H1 (cell line): ENCODE measurements around the gene ARID1B. TPM values are rescaled to one million over a fixed set of nuclear protein-coding genes. Genes with fewer than 3 reads are reported as not detected.

Experiments
- CTCF ChIA-PET: fragments of 300-600 bp; sonication (Branson Sonifier 250); formaldehyde crosslinking; loops from one replicate; lab custom pipeline; 2021; ENCODE audit not compliant: partially characterized antibody; lab: Charles Lee
- POLR2A ChIA-PET: fragments of 300-600 bp; sonication (Branson Sonifier 250); formaldehyde crosslinking; loops from one replicate; lab custom pipeline; 2021; ENCODE audit warnings: inconsistent platforms; ENCODE audit not compliant: partially characterized antibody; lab: Charles Lee
- DNase-seq, 2 experiments: peaks; one replicate each; pipeline versions ENCODE4 v3.0.0 to v3.0.0-alpha.2; 2010 to 2022; ENCODE audit warnings: low spot score in 2 of 2, low read depth in 1 of 2, mixed read lengths in 1 of 2
- FAIRE-seq: peaks from 2 replicates; lab custom pipeline; 2011; peaks lifted over from hg19 to GRCh38; lab: Jason Lieb, UNC
- H2AFZ ChIP-seq: 2 replicates; pipeline ENCODE4 v1.8.1; 2012; ENCODE audit warnings: low read length, inconsistent platforms
- H2AK5ac ChIP-seq: 2 replicates; pipeline ENCODE4 v1.6.1; 2013; ENCODE audit warnings: low read depth, low read length
- H2BK120ac ChIP-seq: replicated peaks from 2 replicates; pipeline ENCODE3; 2013; ENCODE audit warnings: low read depth, low read length, inconsistent platforms
- H2BK12ac ChIP-seq: 2 replicates; pipeline ENCODE4 v1.6.1; 2013; ENCODE audit warnings: low read depth, low read length
- H2BK15ac ChIP-seq: 2 replicates; pipeline ENCODE4 v1.6.1; 2013; ENCODE audit warnings: low read length
- H2BK20ac ChIP-seq: 2 replicates; pipeline ENCODE4 v1.6.1; 2013; ENCODE audit warnings: low read length
- H2BK5ac ChIP-seq: 2 replicates; pipeline ENCODE4 v1.6.1; 2013; ENCODE audit warnings: low read depth, low read length
- H3K14ac ChIP-seq: 2 replicates; pipeline ENCODE4 v1.6.1; 2013; ENCODE audit warnings: inconsistent platforms; ENCODE audit not compliant: insufficient read length
- H3K18ac ChIP-seq: 2 replicates; pipeline ENCODE4 v1.6.1; 2013; ENCODE audit warnings: low read length; ENCODE audit errors: extremely low read depth
- H3K23ac ChIP-seq: 2 replicates; pipeline ENCODE4 v1.6.1; 2013; ENCODE audit warnings: inconsistent platforms; ENCODE audit not compliant: insufficient read length
- H3K23me2 ChIP-seq: 2 replicates; pipeline ENCODE4 v1.6.1; 2013; ENCODE audit warnings: low read depth, low read length
- H3K27ac ChIP-seq: 2 replicates; pipeline ENCODE4 v1.6.1; 2011; ENCODE audit warnings: low read depth, low read length, inconsistent platforms
- H3K27me3 ChIP-seq, 4 experiments: replicated peaks in 1 of 4; 1 replicate in 1 of 4; 2 replicates in 3 of 4; pipeline versions ENCODE4 v1.6.1 to v1.8.1; 2011 to 2013; ENCODE audit warnings: low read length in 3 of 4, mild to moderate bottlenecking in 3 of 4, inconsistent platforms in 2 of 4, mixed read lengths in 2 of 4, moderate library complexity in 1 of 4; ENCODE audit not compliant: control insufficient read depth in 3 of 4, insufficient read depth in 3 of 4; ENCODE audit errors: extremely low read depth in 1 of 4
- H3K36me3 ChIP-seq, 4 experiments: 2 replicates each; pipeline versions ENCODE4 v1.6.1 to v1.8.1; 2011 to 2013; ENCODE audit warnings: mild to moderate bottlenecking in 4 of 4, low read length in 3 of 4, moderate library complexity in 2 of 4, control low read depth in 1 of 4, inconsistent platforms in 1 of 4; ENCODE audit not compliant: insufficient read depth in 4 of 4, control insufficient read depth in 2 of 4
- H3K4ac ChIP-seq: replicated peaks from 2 replicates; pipeline ENCODE3; 2013; ENCODE audit warnings: low read length, low read depth, mixed read lengths, inconsistent platforms; ENCODE audit not compliant: insufficient read length
- H3K4me1 ChIP-seq, 4 experiments: replicated peaks in 1 of 4; 1 replicate in 1 of 4; 2 replicates in 3 of 4; pipeline versions ENCODE4 v1.6.1 to v1.8.1; 2011 to 2013; ENCODE audit warnings: low read length in 3 of 4, inconsistent platforms in 2 of 4, mixed read lengths in 1 of 4; ENCODE audit not compliant: insufficient read depth in 4 of 4, control insufficient read depth in 3 of 4
- H3K4me2 ChIP-seq, 2 experiments: 2 replicates each; pipeline versions ENCODE4 v1.6.1 to v1.8.1; 2011 to 2013; ENCODE audit warnings: low read depth in 2 of 2, low read length in 2 of 2, control low read depth in 1 of 2, inconsistent platforms in 1 of 2, mild to moderate bottlenecking in 1 of 2; ENCODE audit not compliant: insufficient read depth in 1 of 2
- H3K4me3 ChIP-seq, 4 experiments: fragments of 200-600, 300-600 bp in 1 of 4; sonication (generic), shearing (Covaris generic), sonication (Bioruptor Twin) in 1 of 4; 2 replicates each; pipeline versions ENCODE4 v1.5.1 to v1.8.1; 2011 to 2016; ENCODE audit warnings: low read length in 4 of 4, low read depth in 3 of 4, control low read depth in 2 of 4, inconsistent platforms in 2 of 4, mild to moderate bottlenecking in 2 of 4, mixed read lengths in 1 of 4, moderate library complexity in 1 of 4; ENCODE audit not compliant: insufficient read depth in 2 of 4; ENCODE audit errors: extremely low read depth in 1 of 4
- H3K56ac ChIP-seq: replicated peaks from 2 replicates; pipeline ENCODE3; 2013; ENCODE audit warnings: low read depth, mild to moderate bottlenecking, mixed read lengths, low read length, inconsistent platforms; ENCODE audit not compliant: insufficient read length
- H3K79me1 ChIP-seq: 2 replicates; pipeline ENCODE4 v1.6.1; 2013; ENCODE audit warnings: low read depth, low read length, control low read depth
- H3K79me2 ChIP-seq, 2 experiments: 2 replicates each; pipeline versions ENCODE4 v1.6.1 to v1.8.1; 2012 to 2013; ENCODE audit warnings: low read length in 2 of 2, mild to moderate bottlenecking in 2 of 2, inconsistent platforms in 1 of 2; ENCODE audit not compliant: insufficient read depth in 2 of 2, control insufficient read depth in 1 of 2
- H3K9ac ChIP-seq, 4 experiments: replicated peaks in 1 of 4; 1 replicate in 1 of 4; 2 replicates in 3 of 4; pipeline versions ENCODE4 v1.6.1 to v1.8.1; 2011 to 2013; ENCODE audit warnings: low read depth in 3 of 4, low read length in 3 of 4, control low read depth in 2 of 4, mild to moderate bottlenecking in 2 of 4, moderate library complexity in 2 of 4, inconsistent platforms in 1 of 4; ENCODE audit errors: extremely low read depth in 1 of 4
- H3K9me3 ChIP-seq, 2 experiments: 2 replicates each; pipeline versions ENCODE4 v1.6.1 to v1.8.1; 2012 to 2013; ENCODE audit warnings: mild to moderate bottlenecking in 2 of 2, moderate library complexity in 2 of 2, control low read depth in 1 of 2, inconsistent platforms in 1 of 2, low read depth in 1 of 2, low read length in 1 of 2, mixed read lengths in 1 of 2; ENCODE audit not compliant: insufficient read depth in 2 of 2
- H4K20me1 ChIP-seq, 2 experiments: replicated peaks in 1 of 2; 2 replicates each; pipeline versions ENCODE3 to v1.8.1; 2011 to 2013; ENCODE audit warnings: inconsistent platforms in 2 of 2, low read length in 2 of 2, mild to moderate bottlenecking in 1 of 2; ENCODE audit not compliant: insufficient read depth in 2 of 2, control insufficient read depth in 1 of 2
- H4K5ac ChIP-seq: 2 replicates; pipeline ENCODE4 v1.6.1; 2013; ENCODE audit warnings: low read length, low read depth, mixed read lengths, inconsistent platforms; ENCODE audit not compliant: insufficient read length
- H4K8ac ChIP-seq: 2 replicates; pipeline ENCODE4 v1.8.0; 2013; ENCODE audit warnings: mild to moderate bottlenecking, moderate library complexity, low read length, inconsistent platforms; ENCODE audit not compliant: insufficient read depth; ENCODE audit errors: extremely low read depth
- H4K91ac ChIP-seq: replicated peaks from 2 replicates; pipeline ENCODE3; 2013; ENCODE audit warnings: low read length, mixed read lengths, inconsistent platforms; ENCODE audit not compliant: insufficient read length
- ATF2 ChIP-seq: IDR thresholded peaks from 2 replicates; pipeline ENCODE4 v1.6.1; 2012; ENCODE audit warnings: low read length, inconsistent platforms
- BACH1 ChIP-seq: IDR thresholded peaks from 2 replicates; pipeline ENCODE4 v1.6.1; 2012; ENCODE audit warnings: low read length, improper control_type of control experiment
- CBX5 ChIP-seq: fragments of 300-800, 300-1000 bp; sonication (generic); IDR thresholded peaks from 2 replicates; pipeline ENCODE4 v1.7.1; 2016; ENCODE audit warnings: antibody characterized with exemption, low read length, low read depth
- CEBPB ChIP-seq: IDR thresholded peaks from 2 replicates; pipeline ENCODE4 v1.6.1; 2012; ENCODE audit warnings: low read depth, low read length
- CHD2 ChIP-seq: IDR thresholded peaks from 2 replicates; pipeline ENCODE4 v1.6.1; 2012; ENCODE audit warnings: low read length, improper control_type of control experiment
- CREB1 ChIP-seq: IDR thresholded peaks from 2 replicates; pipeline ENCODE4 v1.6.1; 2012; ENCODE audit warnings: inconsistent platforms
- GTF2F1 ChIP-seq: IDR thresholded peaks from 2 replicates; pipeline ENCODE4 v1.6.1; 2012; ENCODE audit warnings: low read depth, low read length, improper control_type of control experiment, borderline replicate concordance
- HDAC2 ChIP-seq, 2 experiments: fragments of 300-600 bp in 1 of 2; sonication (generic) in 1 of 2; IDR thresholded peaks; 2 replicates each; pipeline ENCODE4 v1.6.1; 2011 to 2012; ENCODE audit warnings: low read depth in 2 of 2, low read length in 2 of 2, mild to moderate bottlenecking in 2 of 2, moderate library complexity in 2 of 2, borderline replicate concordance in 1 of 2, inconsistent platforms in 1 of 2
- KDM5A ChIP-seq: fragments of 200-600 bp; IDR thresholded peaks from 2 replicates; pipeline ENCODE4 v1.7.1; 2012; ENCODE audit warnings: mild to moderate bottlenecking, low read length, inconsistent platforms, mixed read lengths
- NRF1 ChIP-seq: IDR thresholded peaks from 2 replicates; pipeline ENCODE4 v1.6.1; 2011; ENCODE audit warnings: mild to moderate bottlenecking, low read depth, low read length, improper control_type of control experiment
- SP1 ChIP-seq: IDR thresholded peaks from 2 replicates; pipeline ENCODE4 v1.6.1; 2011; ENCODE audit warnings: low read depth, low read length
- TAF1 ChIP-seq: IDR thresholded peaks from 2 replicates; pipeline ENCODE4 v1.6.1; 2011; ENCODE audit warnings: mild to moderate bottlenecking, low read depth, low read length
- TAF7 ChIP-seq: optimal IDR thresholded peaks from 2 replicates; pipeline ENCODE3; 2011; ENCODE audit warnings: low read depth, mild to moderate bottlenecking, inconsistent platforms, low read length, moderate library complexity, borderline replicate concordance
- TEAD4 ChIP-seq: IDR thresholded peaks from 2 replicates; pipeline ENCODE4 v1.6.1; 2012; ENCODE audit warnings: low read depth, low read length, inconsistent platforms, mixed read lengths
- WGBS, 2 experiments: shearing (Covaris generic) in 1 of 2; methylation state at CpG; one replicate each; pipeline versions ENCODE4 v1.1.6 to v1.1.7; 2013 to 2015; ENCODE audit warnings: low lambda C conversion rate in 2 of 2, mixed read lengths in 2 of 2, inconsistent platforms in 1 of 2, low coverage in 1 of 2, missing lambda C conversion rate in 1 of 2; ENCODE audit not compliant: insufficient replicate concordance in 2 of 2, insufficient coverage in 1 of 2, insufficient read length in 1 of 2; ENCODE audit errors: extremely low coverage in 1 of 2, missing lambda C conversion rate in 1 of 2; 5-methylcytosine and 5-hydroxymethylcytosine counted together
- polyA plus RNA-seq, 7 experiments: library from polyadenylated mRNA; depleted of rRNA in 3 of 7; stranded (reverse) in 5 of 7; unstranded in 2 of 7; fragments of >200 nt in 5 of 7; fragments of 200-250 nt in 2 of 7; gene quantifications; 1 replicate in 5 of 7; 2 replicates in 1 of 7; 4 replicates in 1 of 7; pipeline versions ENCODE4 v1.2.1 to v1.2.3, GENCODE V29; 2011 to 2013; ENCODE audit warnings: missing spikeins in 2 of 7, mixed read lengths in 2 of 7
- total RNA-seq: library from RNA; stranded (reverse); fragmentation: NEBNext Ultra II Directional; extraction: Animal tissue kit (Norgen Biotek cat#: 25700); gene quantifications from 2 replicates; pipeline ENCODE4 v1.2.1, GENCODE V29; 2021

Gene ARID1B
- total and polyA plus RNA-seq, 2 of the 8 experiments (the other 6 are each of a cell fraction or from before 2014, with no cell fraction given): 24.3 to 70.3 TPM

- WGBS, 2 experiments: 91% methylated on average over 11 of the region's 11 CpGs; no CpG with 5 or more reads in 1 of the 2 experiments
- no peaks in the 10 kb centered on the region for H3K9me3 ChIP-seq
- no peak overlapping the region for H3K4me2 ChIP-seq
- no peak overlapping the region for H3K27ac ChIP-seq
- H3K4me1 ChIP-seq: no peaks in the 10 kb centered on the region
- H2AK5ac ChIP-seq: no peak overlapping the region
- H2AFZ ChIP-seq: no peak overlapping the region
- FAIRE-seq: no peak
- no peak overlapping the region for H3K14ac ChIP-seq
- H3K23ac ChIP-seq: no peak overlapping the region
- no peak overlapping the region for H2BK5ac ChIP-seq
- no peak overlapping the region for H2BK15ac ChIP-seq
- H4K8ac ChIP-seq: no peak overlapping the region
- POLR2A ChIA-PET: interaction anchor here (1.1 kb wide), 1 partner anchor 17 kb away, joined by 4 read pairs; no protein-coding TSS in a partner anchor
- DNase-seq: no peak
- CTCF ChIA-PET: interaction anchor here (0.9 to 1.0 kb wide), 2 partner anchors 8 to 26 kb away, joined by 3 read pairs; no protein-coding TSS in a partner anchor
- no peak overlapping the region for H2BK12ac ChIP-seq
- H2BK120ac ChIP-seq: no peak overlapping the region
- H3K36me3 ChIP-seq: peaks cover 5 to 75% (median 30%) of the 10 kb centered on the region in 4 experiments
- H4K20me1 ChIP-seq: peaks cover 0 to 2% of the 10 kb centered on the region in 2 experiments
- no peak overlapping the region for H3K4ac ChIP-seq
- H3K56ac ChIP-seq: no peak overlapping the region
- no peak overlapping the region for H4K91ac ChIP-seq
- no peak overlapping the region; a peak in 1 of 7 replicates for H3K9ac ChIP-seq
- no peaks in the 10 kb centered on the region for H3K23me2 ChIP-seq
- no peak overlapping the region for H2BK20ac ChIP-seq
- H3K18ac ChIP-seq: no peak overlapping the region
- H4K5ac ChIP-seq: no peak overlapping the region
- no peaks in the 10 kb centered on the region for H3K27me3 ChIP-seq
- H3K4me3 ChIP-seq: no peak overlapping the region
- no peaks in the 10 kb centered on the region for H3K79me2 ChIP-seq
- no peaks in the 10 kb centered on the region for H3K79me1 ChIP-seq
- TF ChIP-seq TAF1 (no peak), BACH1 (no peak), ATF2 (no peak), CEBPB (no peak), GTF2F1 (no peak), TAF7 (no peak), CREB1 (no peak), KDM5A (no peak), CBX5 (no peak), NRF1 (no peak), TEAD4 (no peak), SP1 (no peak), CHD2 (no peak), HDAC2 (IDR thresholded peaks at IDR 0.05; ENCODE audit: borderline replicate concordance in 1 of 2, low read depth in 2 of 2, low read length in 2 of 2) (no peak)
These were observed 426.1 kb downstream of the ARID1B start for GRCh38 chr6:157203312-157203744.
